NCI-H1694 treated with DMSO at 0.1 percent for 48 hours (cell line): ENCODE results near the gene CCSAP.

Experiments
- DNase-seq: peaks from one replicate; lab custom pipeline; 2025; lab: John Stamatoyannopoulos, UW

CCSAP gene

GRCh38 chr1:229287267-229287666, 55.6 kb downstream of the CCSAP start:
- no peak for DNase-seq

DNA sequence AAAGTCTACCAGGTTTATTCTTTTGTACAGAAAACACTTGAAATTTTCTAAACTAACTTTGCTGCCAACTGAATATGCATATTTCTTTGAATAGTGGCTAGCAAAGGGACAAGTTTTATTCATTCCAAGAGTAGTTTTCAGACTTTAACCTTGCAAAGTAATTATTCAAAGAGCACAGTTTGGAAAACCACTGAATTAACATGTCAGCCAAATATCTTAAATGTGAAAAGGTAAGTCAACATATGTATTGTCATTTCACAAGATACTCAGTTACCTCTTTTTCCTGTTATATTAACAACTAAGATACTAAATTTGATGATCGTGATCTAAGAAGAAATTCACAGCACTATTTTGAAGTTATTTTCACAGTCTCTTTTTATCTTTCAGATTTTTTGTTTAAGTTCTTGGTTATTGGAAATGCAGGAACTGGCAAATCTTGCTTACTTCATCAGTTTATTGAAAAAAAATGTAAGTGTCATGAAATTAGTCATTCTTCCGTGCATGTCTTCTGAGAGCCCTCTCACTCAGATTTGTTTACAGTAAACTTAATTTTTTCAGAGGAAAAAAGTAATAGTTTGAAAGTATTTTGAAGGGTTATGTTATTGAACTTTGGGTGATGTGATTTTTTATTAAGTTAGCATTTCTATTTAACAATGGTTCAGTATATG, 56.6 kb downstream of the CCSAP start:
- DNase-seq: no peak

DNA sequence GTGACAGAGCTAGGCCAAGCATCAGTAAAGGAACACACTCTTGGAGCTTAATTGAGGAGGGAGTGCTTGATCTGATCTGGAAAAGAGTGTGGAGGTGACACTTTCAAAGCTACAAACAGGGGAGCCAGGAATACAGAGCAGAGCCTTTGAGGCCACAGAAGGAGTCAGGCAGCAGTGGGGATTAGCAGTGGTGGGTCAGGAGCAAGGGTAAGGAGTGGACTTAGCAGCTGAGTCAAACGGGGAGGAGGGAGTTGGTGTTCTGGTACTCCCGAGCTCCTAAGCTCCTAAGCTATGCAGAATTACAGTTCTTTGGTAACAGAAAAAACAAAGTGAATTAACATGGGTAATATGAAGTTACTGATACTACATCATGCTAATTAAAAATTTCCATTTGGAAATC, 57.4 kb downstream of the CCSAP start:
- DNase-seq: no peak

- no peak for DNase-seq
Measured at GRCh38 chr1:229284887-229285286, 58.0 kb downstream of the CCSAP start.

GRCh38 chr1:229283183-229283611, 59.6 kb downstream of the CCSAP start:
- no peak for DNase-seq

DNA sequence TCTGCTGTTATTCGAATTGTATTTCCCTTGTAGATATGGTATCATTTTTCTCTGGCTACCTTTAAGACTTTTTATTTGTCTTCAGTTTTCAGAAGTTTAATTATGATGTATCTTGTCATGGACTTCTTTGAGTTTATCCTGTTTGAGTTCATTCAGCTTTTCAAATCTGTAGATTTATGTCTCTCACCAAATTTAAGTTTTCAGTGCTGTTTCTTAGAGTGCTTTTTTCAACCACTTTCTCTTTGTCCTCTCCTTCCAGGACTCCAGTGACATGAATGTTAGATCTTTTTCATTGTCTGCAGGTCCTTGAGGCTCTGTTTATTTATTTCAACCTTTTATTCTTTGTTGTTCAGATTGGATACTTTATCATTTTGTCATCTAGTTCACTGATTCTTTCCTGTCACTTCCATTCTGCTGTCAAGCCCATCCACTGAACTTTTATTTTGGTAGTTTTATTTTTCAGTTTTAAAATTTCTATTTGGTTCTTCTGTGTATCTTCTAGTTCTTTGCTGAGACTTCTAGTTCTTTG, 60.5 kb downstream of the CCSAP start:
- no peak for DNase-seq

DNA sequence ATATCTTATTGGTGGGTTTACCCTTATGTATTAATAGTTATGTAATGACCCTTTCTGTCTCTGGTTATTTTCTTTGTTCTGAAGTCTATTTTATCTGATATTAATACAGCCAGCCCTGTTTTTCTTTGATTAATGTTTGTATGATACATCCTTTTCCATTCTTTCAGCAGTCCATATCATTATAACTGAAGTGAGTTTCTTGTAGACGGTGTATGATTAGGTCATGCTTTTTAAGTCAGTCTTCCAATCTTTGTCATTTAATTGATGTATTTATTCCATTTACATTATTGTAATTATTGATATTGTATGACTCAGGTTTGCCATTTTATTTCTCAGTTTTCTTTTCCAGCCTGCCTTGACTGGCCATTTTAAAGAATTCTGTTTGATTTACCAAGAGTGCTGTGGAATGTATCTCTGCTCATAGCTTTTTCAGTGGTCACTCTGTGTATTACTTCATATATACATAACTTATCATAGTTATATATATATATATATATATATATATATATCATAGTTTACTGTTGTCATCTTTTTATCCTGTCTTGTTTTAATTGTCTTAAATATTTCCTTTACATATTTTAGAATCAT, 61.4 kb downstream of the CCSAP start:
- DNase-seq: no peak

DNA sequence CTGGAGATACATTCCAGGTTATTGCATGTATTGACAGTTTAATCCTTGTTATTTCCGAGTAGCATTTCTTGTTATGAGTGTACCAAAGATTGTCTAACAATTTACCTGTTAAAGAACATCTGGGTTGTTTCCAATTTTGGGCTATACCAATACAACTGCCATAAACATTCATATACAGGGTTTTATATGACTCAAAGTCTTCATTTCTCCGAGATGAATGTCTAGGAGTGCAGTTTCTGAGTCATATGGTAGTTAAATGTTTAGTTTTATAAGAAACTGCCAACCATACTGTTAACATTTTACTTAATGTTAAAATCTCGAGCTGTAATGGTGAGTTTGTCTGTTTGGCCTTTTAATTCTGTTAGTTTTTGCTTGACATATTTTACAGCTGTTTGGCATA, 61.9 kb downstream of the CCSAP start:
- DNase-seq: no peak

GRCh38 chr1:229280037-229280828, 62.6 kb downstream of the CCSAP start:
- DNase-seq: no peak

GRCh38 chr1:229279242-229279641, 63.6 kb downstream of the CCSAP start:
- no peak for DNase-seq

- no peak for DNase-seq
Measured at GRCh38 chr1:229278120-229278741, 64.6 kb downstream of the CCSAP start.

- DNase-seq: no peak
Measured at GRCh38 chr1:229275005-229275404, 67.8 kb downstream of the CCSAP start.

DNA sequence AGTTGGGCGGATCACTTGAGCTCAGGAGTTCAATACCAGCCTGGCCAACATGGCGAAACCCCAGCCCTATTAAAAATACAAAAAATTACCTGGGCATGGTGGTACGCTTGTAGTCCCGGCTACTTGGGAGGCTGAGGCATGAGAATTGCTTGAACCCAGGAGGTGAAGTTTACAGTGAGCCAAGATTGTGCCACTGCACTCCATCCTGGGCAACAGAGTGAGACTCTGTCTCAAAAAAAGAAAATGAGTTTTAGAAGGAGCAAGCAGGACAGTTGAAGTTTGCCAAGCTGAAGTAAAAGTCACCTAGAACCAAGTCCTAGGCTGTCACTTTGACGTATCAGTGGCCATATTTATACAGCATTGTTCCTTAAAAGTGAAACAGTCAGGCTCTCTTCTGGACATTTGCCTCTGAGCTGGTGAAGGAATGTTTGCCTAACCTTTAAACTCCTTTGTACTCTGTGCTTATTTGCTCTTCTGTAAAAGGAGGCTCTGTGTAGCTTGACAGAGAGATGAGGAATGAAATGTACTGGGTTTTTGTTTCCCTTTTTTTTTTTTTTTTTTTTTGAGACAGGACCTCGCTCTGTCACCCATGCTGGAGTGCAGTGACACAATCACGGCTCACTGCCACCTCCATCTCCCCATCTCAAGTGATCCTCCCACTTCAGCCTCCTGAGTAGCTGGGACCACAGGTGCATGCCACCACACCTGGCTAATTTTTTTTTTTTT, 69.2 kb downstream of the CCSAP start:
- no peak for DNase-seq

- DNase-seq: peak; percentile 66
Measured at GRCh38 chr1:229272164-229273158, 70.4 kb downstream of the CCSAP start.

- no peak for DNase-seq
Measured at GRCh38 chr1:229271448-229272159, 71.2 kb downstream of the CCSAP start.
